IMR-90 (cell line): ENCODE results near the gene HDGF. TPM values are rescaled to one million over a fixed set of nuclear protein-coding genes. Genes with fewer than 3 reads are reported as not detected.

Experiments used
- ATAC-seq: fragments of 200-7000 bp; cut with Tn5 transposase; 2 replicates; pipeline ENCODE4 v1.9.1; 2020; ENCODE audit warnings: low read depth, mild to moderate bottlenecking, moderate library complexity
- BruUV-seq: library from RNA; stranded (reverse); fragments of 400-500 nt; replicated peaks from 2 replicates; lab custom pipeline; 2021; lab: Mats Ljungman, UMichigan
- CTCF ChIA-PET: fragments of 300-600 bp; formaldehyde crosslinking; extraction: SDS; loops from one replicate; lab custom pipeline; 2021; ENCODE audit warnings: antibody characterized with exemption; lab: Yijun Ruan, JAX
- POLR2A ChIA-PET: fragments of 300-600 bp; sonication (Branson Sonifier 250); formaldehyde crosslinking; loops from one replicate; lab custom pipeline; 2022; ENCODE audit warnings: antibody characterized with exemption; ENCODE audit not compliant: unreplicated experiment; lab: Charles Lee
- DNase-seq: peaks from one replicate; pipeline ENCODE4 v3.0.0; 2013
- H2AFZ ChIP-seq: replicated peaks from 2 replicates; pipeline ENCODE3; 2013; ENCODE audit warnings: low read length, mild to moderate bottlenecking; ENCODE audit not compliant: poor library complexity
- H2AK5ac ChIP-seq: 2 replicates; pipeline ENCODE4 v1.6.1; 2013; ENCODE audit warnings: low read depth, low read length, inconsistent platforms
- H2AK9ac ChIP-seq: replicated peaks from 2 replicates; pipeline ENCODE3; 2013; ENCODE audit warnings: mild to moderate bottlenecking, low read depth, low read length, moderate library complexity; ENCODE audit not compliant: poor library complexity
- H2BK120ac ChIP-seq: 2 replicates; pipeline ENCODE4 v1.6.1; 2013; ENCODE audit warnings: low read depth, low read length, inconsistent platforms
- H2BK15ac ChIP-seq: 3 replicates; pipeline ENCODE4 v1.6.1; 2013; ENCODE audit warnings: low read depth, low read length, inconsistent platforms
- H2BK20ac ChIP-seq: 2 replicates; pipeline ENCODE4 v1.6.1; 2013; ENCODE audit warnings: low read depth, mild to moderate bottlenecking, inconsistent platforms, low read length, moderate library complexity
- H2BK5ac ChIP-seq: 2 replicates; pipeline ENCODE4 v1.6.1; 2013; ENCODE audit warnings: mild to moderate bottlenecking, low read depth, low read length, inconsistent platforms; ENCODE audit not compliant: poor library complexity, severe bottlenecking
- H3K14ac ChIP-seq: replicated peaks from 2 replicates; pipeline ENCODE4 v1.6.1; 2013; ENCODE audit warnings: low read depth, low read length, inconsistent platforms
- H3K18ac ChIP-seq: 2 replicates; pipeline ENCODE4 v1.6.1; 2013; ENCODE audit warnings: low read depth, low read length, control low read depth
- H3K23ac ChIP-seq: 2 replicates; pipeline ENCODE4 v1.6.1; 2013; ENCODE audit warnings: low read depth, low read length, inconsistent platforms
- H3K27ac ChIP-seq: 2 replicates; pipeline ENCODE4 v1.5.1; 2013; ENCODE audit warnings: mild to moderate bottlenecking, control low read depth, low read length; ENCODE audit not compliant: insufficient read depth
- H3K27me3 ChIP-seq: 2 replicates; pipeline ENCODE4 v1.6.1; 2013; ENCODE audit warnings: low read length; ENCODE audit not compliant: control insufficient read depth, insufficient read depth
- H3K36me3 ChIP-seq: 2 replicates; pipeline ENCODE4 v1.6.1; 2013; ENCODE audit warnings: low read length, mixed read lengths; ENCODE audit not compliant: control insufficient read depth, insufficient read depth
- H3K4ac ChIP-seq: 2 replicates; pipeline ENCODE4 v1.6.1; 2013; ENCODE audit warnings: low read depth, low read length, inconsistent platforms
- H3K4me1 ChIP-seq: 2 replicates; pipeline ENCODE4 v1.6.1; 2013; ENCODE audit warnings: low read length, mixed read lengths; ENCODE audit not compliant: control insufficient read depth, insufficient read depth
- H3K4me2 ChIP-seq: 2 replicates; pipeline ENCODE4 v1.6.1; 2013; ENCODE audit warnings: low read depth, mild to moderate bottlenecking, control low read depth, low read length, moderate library complexity
- H3K4me3 ChIP-seq: 2 replicates; pipeline ENCODE4 v1.5.1; 2013; ENCODE audit warnings: low read depth, mild to moderate bottlenecking, control low read depth, low read length, moderate library complexity; ENCODE audit not compliant: insufficient read depth
- H3K56ac ChIP-seq: 2 replicates; pipeline ENCODE4 v1.6.1; 2013; ENCODE audit warnings: low read length, inconsistent platforms; ENCODE audit not compliant: insufficient read depth; ENCODE audit errors: extremely low read depth
- H3K79me1 ChIP-seq, 2 experiments: 2 replicates each; pipeline ENCODE4 v1.6.1; 2013; ENCODE audit warnings: low read length in 2 of 2, inconsistent platforms in 1 of 2, low read depth in 1 of 2
- H3K9ac ChIP-seq: 2 replicates; pipeline ENCODE4 v1.6.1; 2013; ENCODE audit warnings: low read depth, low read length, control low read depth
- H3K9me1 ChIP-seq: 2 replicates; pipeline ENCODE4 v1.6.1; 2013; ENCODE audit warnings: low read length, inconsistent platforms; ENCODE audit not compliant: insufficient read depth
- H3K9me3 ChIP-seq: 2 replicates; pipeline ENCODE4 v1.6.1; 2013; ENCODE audit warnings: low read length; ENCODE audit not compliant: control insufficient read depth, insufficient read depth
- H4K20me1 ChIP-seq: 2 replicates; pipeline ENCODE4 v1.6.1; 2013; ENCODE audit warnings: low read length, inconsistent platforms; ENCODE audit not compliant: insufficient read depth
- H4K5ac ChIP-seq: 2 replicates; pipeline ENCODE4 v1.6.1; 2013; ENCODE audit warnings: mild to moderate bottlenecking, low read depth, low read length, control low read depth
- H4K8ac ChIP-seq, 2 experiments: 2 replicates each; pipeline ENCODE4 v1.6.1; 2013; ENCODE audit warnings: low read depth in 2 of 2, low read length in 2 of 2, control low read depth in 1 of 2, inconsistent platforms in 1 of 2
- H4K91ac ChIP-seq: 2 replicates; pipeline ENCODE4 v1.6.1; 2013; ENCODE audit warnings: low read depth, low read length, inconsistent platforms; ENCODE audit not compliant: insufficient read depth
- CEBPB ChIP-seq: IDR thresholded peaks from 2 replicates; pipeline ENCODE4 v1.6.1; 2012; ENCODE audit warnings: low read depth, low read length, improper control_type of control experiment
- MAZ ChIP-seq: IDR thresholded peaks from 2 replicates; pipeline ENCODE4 v1.6.1; 2012; ENCODE audit warnings: low read depth, mild to moderate bottlenecking, low read length, improper control_type of control experiment, moderate library complexity, borderline replicate concordance
- MXI1 ChIP-seq: IDR thresholded peaks from 2 replicates; pipeline ENCODE4 v1.6.1; 2012; ENCODE audit warnings: low read depth, mild to moderate bottlenecking, low read length, moderate library complexity, borderline replicate concordance
- POLR2A ChIP-seq: IDR thresholded peaks from 2 replicates; pipeline ENCODE4 v1.6.1; 2012; ENCODE audit warnings: mild to moderate bottlenecking, low read depth, low read length
- RCOR1 ChIP-seq: IDR thresholded peaks from 2 replicates; pipeline ENCODE4 v1.6.1; 2012; ENCODE audit warnings: mild to moderate bottlenecking, low read length, improper control_type of control experiment; ENCODE audit not compliant: insufficient replicate concordance
- SMC3 ChIP-seq: fragments of 150-350 bp; IDR thresholded peaks from 2 replicates; pipeline ENCODE4 v1.6.1; 2016; ENCODE audit warnings: low read depth, mild to moderate bottlenecking, antibody characterized with exemption, low read length, moderate library complexity
- WGBS, 2 experiments: methylation state at CpG; one replicate each; pipeline versions ENCODE4 v1.1.5 to v1.1.7; 2013; ENCODE audit warnings: missing lambda C conversion rate in 2 of 2; ENCODE audit not compliant: insufficient read length in 1 of 2; ENCODE audit errors: extremely low coverage in 2 of 2; 5-methylcytosine and 5-hydroxymethylcytosine counted together
- dilution Hi-C: fragments of 300-500 bp; cut with HindIII; formaldehyde crosslinking; loops from one replicate; pipeline ENCODE4 v1.14.3; 2018; ENCODE audit warnings: low sequenced_read_pairs; ENCODE audit not compliant: unreplicated experiment
- in situ Hi-C: fragments of 300-500 bp; cut with MboI; formaldehyde crosslinking; loops from 3 replicates; pipeline ENCODE4 v1.14.3; 2019; ENCODE audit warnings: low sequenced_read_pairs, inconsistent platforms, mixed read lengths
- intact Hi-C: fragments of 100-400 bp; cut with micrococcal nuclease; formaldehyde crosslinking; loops from 2 replicates; pipeline ENCODE4 v1.10.0; 2022
- polyA plus RNA-seq, 3 experiments: library from polyadenylated mRNA; depleted of rRNA; stranded (reverse); fragments of >200 nt; gene quantifications; 2 replicates each; pipeline ENCODE4 v1.2.3, GENCODE V29; 2012; ENCODE audit warnings: low replicate concordance in 1 of 3
- total RNA-seq: library from RNA; depleted of rRNA; stranded (reverse); fragments of >200 nt; gene quantifications from 2 replicates; pipeline ENCODE4 v1.2.3, GENCODE V29; 2012
- TF ChIP-seq, protein P1 (sequence below): fragments of 150-350 bp; IDR thresholded peaks from 2 replicates; pipeline ENCODE4 v1.6.1; 2017; ENCODE audit warnings: mild to moderate bottlenecking, antibody characterized with exemption, low read length, low read depth
- TF ChIP-seq, protein P2 (sequence below): conservative IDR thresholded peaks from 2 replicates; pipeline ENCODE4 v1.5.1; 2012; ENCODE audit warnings: mild to moderate bottlenecking, low read depth, low read length, improper control_type of control experiment

HDGF gene
- total and polyA plus RNA-seq, 2 of the 4 experiments (the other 2 are of a cell fraction) = 94.6 to 123 TPM

DNA sequence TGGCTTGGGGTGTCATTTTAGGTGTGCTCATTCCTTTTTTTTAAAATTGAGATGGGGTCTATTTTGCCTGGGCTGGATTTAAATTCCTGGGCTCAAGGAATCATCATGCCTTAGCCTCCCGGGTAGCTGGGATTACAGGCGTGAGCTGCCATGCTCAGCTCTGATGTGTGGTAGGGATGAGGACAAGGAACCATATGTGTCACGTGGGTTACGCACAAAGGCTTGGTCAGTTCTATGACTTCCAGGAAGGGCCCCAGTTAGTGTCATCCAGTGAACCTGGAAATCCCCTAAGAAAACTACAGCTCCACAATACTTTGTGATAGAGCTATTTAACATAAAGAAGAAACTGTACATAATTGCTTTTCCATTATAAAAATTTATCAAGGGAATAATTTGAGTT is 29.9 kb downstream of the HDGF start:
- ATAC-seq (no peak), DNase-seq (no peak)
- Histone ChIP-seq H3K9ac (no peak overlapping the region), H2BK120ac (no peak overlapping the region), H3K9me1 (no peaks in the 10 kb centered on the region), H3K18ac (no peak overlapping the region), H2AK5ac (no peak overlapping the region), H3K79me1 (peaks cover 8 to 49% of the 10 kb centered on the region in 2 experiments; a peak in 3 of 4 replicates), H4K91ac (no peak overlapping the region), H2AK9ac (no peak overlapping the region), H4K20me1 (peaks cover 33% of the 10 kb centered on the region), H2BK5ac (no peak overlapping the region), H3K14ac (no peak overlapping the region), H2BK15ac (no peak overlapping the region), H2BK20ac (no peak overlapping the region), H3K4ac (no peak overlapping the region), H3K4me2 (no peak overlapping the region), H3K4me3 (no peak overlapping the region), H3K36me3 (peaks cover 32% of the 10 kb centered on the region), H4K8ac (no peak overlapping the region), H3K27me3 (no peaks in the 10 kb centered on the region), H2AFZ (no peak overlapping the region), H3K9me3 (no peaks in the 10 kb centered on the region), H3K23ac (no peak overlapping the region), H3K27ac (no peak overlapping the region), H3K56ac (no peak overlapping the region), H3K4me1 (peaks cover 3% of the 10 kb centered on the region; the same call in 1 of the 2 replicates), H4K5ac (no peak overlapping the region)
- BruUV-seq = no TSS peak
- in situ Hi-C loops = loop anchor here (5.0 kb wide), 1 partner anchor 34 kb away; no protein-coding TSS in a partner anchor
- intact Hi-C loops = loop anchor here (10.0 kb wide), 2 partner anchors 203 to 217 kb away; partner anchors contain the start of genes LRRC71 and MEF2D
- dilution Hi-C loops = no loop called here
- POLR2A ChIA-PET = no interaction called here
- no CpG with 5 or more reads among the region's 4 CpGs for WGBS, 2 experiments
- CTCF ChIA-PET = interaction anchor here (2.5 kb wide), 1 partner anchor 32 kb away, joined by 10 read pairs; no protein-coding TSS in a partner anchor
- TF ChIP-seq MXI1 (no peak), MAZ (no peak), RCOR1 (no peak), POLR2A (no peak), CEBPB (no peak), SMC3 (no peak)
- TF ChIP-seq, protein P1, sequence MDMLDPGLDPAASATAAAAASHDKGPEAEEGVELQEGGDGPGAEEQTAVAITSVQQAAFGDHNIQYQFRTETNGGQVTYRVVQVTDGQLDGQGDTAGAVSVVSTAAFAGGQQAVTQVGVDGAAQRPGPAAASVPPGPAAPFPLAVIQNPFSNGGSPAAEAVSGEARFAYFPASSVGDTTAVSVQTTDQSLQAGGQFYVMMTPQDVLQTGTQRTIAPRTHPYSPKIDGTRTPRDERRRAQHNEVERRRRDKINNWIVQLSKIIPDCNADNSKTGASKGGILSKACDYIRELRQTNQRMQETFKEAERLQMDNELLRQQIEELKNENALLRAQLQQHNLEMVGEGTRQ = no peak
- TF ChIP-seq, protein P2, sequence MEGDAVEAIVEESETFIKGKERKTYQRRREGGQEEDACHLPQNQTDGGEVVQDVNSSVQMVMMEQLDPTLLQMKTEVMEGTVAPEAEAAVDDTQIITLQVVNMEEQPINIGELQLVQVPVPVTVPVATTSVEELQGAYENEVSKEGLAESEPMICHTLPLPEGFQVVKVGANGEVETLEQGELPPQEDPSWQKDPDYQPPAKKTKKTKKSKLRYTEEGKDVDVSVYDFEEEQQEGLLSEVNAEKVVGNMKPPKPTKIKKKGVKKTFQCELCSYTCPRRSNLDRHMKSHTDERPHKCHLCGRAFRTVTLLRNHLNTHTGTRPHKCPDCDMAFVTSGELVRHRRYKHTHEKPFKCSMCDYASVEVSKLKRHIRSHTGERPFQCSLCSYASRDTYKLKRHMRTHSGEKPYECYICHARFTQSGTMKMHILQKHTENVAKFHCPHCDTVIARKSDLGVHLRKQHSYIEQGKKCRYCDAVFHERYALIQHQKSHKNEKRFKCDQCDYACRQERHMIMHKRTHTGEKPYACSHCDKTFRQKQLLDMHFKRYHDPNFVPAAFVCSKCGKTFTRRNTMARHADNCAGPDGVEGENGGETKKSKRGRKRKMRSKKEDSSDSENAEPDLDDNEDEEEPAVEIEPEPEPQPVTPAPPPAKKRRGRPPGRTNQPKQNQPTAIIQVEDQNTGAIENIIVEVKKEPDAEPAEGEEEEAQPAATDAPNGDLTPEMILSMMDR = no peak
